Neural cell (in vitro differentiated cells): Measurements from ENCODE around the gene CCDC154. TPM values are rescaled to one million over a fixed set of nuclear protein-coding genes. Genes with fewer than 3 reads are reported as not detected.

ENCODE experiments used
- H2AFZ ChIP-seq: fragments of 200-600, 300-800 bp; sonication (generic), shearing (Covaris generic); 2 replicates; pipeline ENCODE4 v1.6.0; 2014; ENCODE audit warnings: low read depth, mild to moderate bottlenecking, antibody characterized with exemption, low read length, moderate library complexity
- H3F3A ChIP-seq: fragments of 200-600 bp; shearing (Covaris generic); 2 replicates; pipeline ENCODE4 v1.6.1; 2016; ENCODE audit warnings: mild to moderate bottlenecking, moderate library complexity, mixed read lengths, antibody characterized with exemption, low read length; ENCODE audit not compliant: insufficient read depth, poor library complexity, severe bottlenecking
- H3K27ac ChIP-seq: fragments of 200-600, 300-800 bp; sonication (generic), shearing (Covaris generic); 2 replicates; pipeline ENCODE4 v1.5.1; 2014; ENCODE audit warnings: mild to moderate bottlenecking, low read length, moderate library complexity
- H3K27me3 ChIP-seq: fragments of 300-800, 200-600 bp; sonication (generic), shearing (Covaris generic); 2 replicates; pipeline ENCODE4 v1.6.0; 2014; ENCODE audit warnings: mild to moderate bottlenecking, low read depth, low read length, moderate library complexity; ENCODE audit not compliant: insufficient read depth
- H3K36me3 ChIP-seq: fragments of 300-800, 200-600 bp; sonication (generic), shearing (Covaris generic); 2 replicates; pipeline ENCODE4 v1.5.1; 2014; ENCODE audit warnings: mild to moderate bottlenecking, antibody characterized with exemption, low read length, moderate library complexity; ENCODE audit not compliant: insufficient read depth
- H3K4me2 ChIP-seq: fragments of 300-800, 200-600 bp; sonication (generic), shearing (Covaris generic); 2 replicates; pipeline ENCODE4 v1.6.0; 2014; ENCODE audit warnings: mild to moderate bottlenecking, low read length
- H3K4me3 ChIP-seq: fragments of 300-800, 200-600 bp; sonication (generic), shearing (Covaris generic); 2 replicates; pipeline ENCODE4 v1.5.1; 2014; ENCODE audit warnings: mild to moderate bottlenecking, low read length, moderate library complexity
- H3K79me2 ChIP-seq: fragments of 200-600 bp; shearing (Covaris generic); replicated peaks from 2 replicates; pipeline ENCODE4 v1.6.0; 2014; ENCODE audit warnings: mild to moderate bottlenecking, low read length, moderate library complexity; ENCODE audit not compliant: insufficient read depth
- H3K9ac ChIP-seq: fragments of 300-800, 200-600 bp; sonication (generic), shearing (Covaris generic); 2 replicates; pipeline ENCODE4 v1.6.1; 2016; ENCODE audit warnings: mild to moderate bottlenecking, low read length, mixed read lengths
- H3K9me2 ChIP-seq: fragments of 200-600 bp; shearing (Covaris generic); 2 replicates; pipeline ENCODE4 v1.6.1; 2016; ENCODE audit warnings: mild to moderate bottlenecking, low read length, mixed read lengths; ENCODE audit not compliant: insufficient read depth
- H3K9me3 ChIP-seq: fragments of 200-600, 300-800 bp; sonication (generic), shearing (Covaris generic); 2 replicates; pipeline ENCODE4 v1.6.1; 2016; ENCODE audit warnings: mild to moderate bottlenecking, mixed run types, low read length, moderate library complexity, mixed read lengths
- H4K20me1 ChIP-seq: fragments of 200-600 bp; shearing (Covaris generic); 2 replicates; pipeline ENCODE4 v1.6.1; 2016; ENCODE audit warnings: mild to moderate bottlenecking, mixed run types; ENCODE audit not compliant: insufficient read depth
- CTCF ChIP-seq: fragments of 450-650 bp; IDR thresholded peaks from 2 replicates; pipeline ENCODE4 v1.5.1; 2014; ENCODE audit warnings: antibody characterized with exemption, mild to moderate bottlenecking, moderate library complexity; ENCODE audit not compliant: poor library complexity, severe bottlenecking
- EP300 ChIP-seq: fragments of 450-650 bp; conservative IDR thresholded peaks from 2 replicates; pipeline ENCODE4 v1.6.1; 2014; ENCODE audit warnings: antibody characterized with exemption, mild to moderate bottlenecking, moderate library complexity; ENCODE audit not compliant: poor library complexity, severe bottlenecking
- EZH2 ChIP-seq: fragments of 200-600, 300-800 bp; shearing (Covaris generic), sonication (generic); IDR thresholded peaks from 2 replicates; pipeline ENCODE4 v1.6.1; 2014; ENCODE audit warnings: antibody characterized with exemption, low read length, borderline replicate concordance, mild to moderate bottlenecking; ENCODE audit not compliant: insufficient read depth, poor library complexity, severe bottlenecking
- MXI1 ChIP-seq: fragments of 450-650 bp; conservative IDR thresholded peaks from 2 replicates; pipeline ENCODE4 v1.6.1; 2014; ENCODE audit warnings: antibody characterized with exemption, mild to moderate bottlenecking; ENCODE audit not compliant: poor library complexity, severe bottlenecking
- POLR2AphosphoS5 ChIP-seq: IDR thresholded peaks from 2 replicates; pipeline ENCODE4 v1.6.1; 2012
- RAD21 ChIP-seq: fragments of 450-650 bp; conservative IDR thresholded peaks from 2 replicates; pipeline ENCODE4 v1.6.1; 2014; ENCODE audit warnings: antibody characterized with exemption, mild to moderate bottlenecking, moderate library complexity
- REST ChIP-seq: IDR thresholded peaks from 2 replicates; pipeline ENCODE4 v1.6.1; 2012; ENCODE audit warnings: borderline replicate concordance
- SMC3 ChIP-seq: fragments of 450-650 bp; conservative IDR thresholded peaks from 2 replicates; pipeline ENCODE4 v1.6.1; 2014; ENCODE audit warnings: antibody characterized with exemption, mild to moderate bottlenecking, moderate library complexity; ENCODE audit not compliant: poor library complexity
- TAF1 ChIP-seq: IDR thresholded peaks from 2 replicates; pipeline ENCODE4 v1.6.1; 2012; ENCODE audit warnings: low read depth
- polyA plus RNA-seq: library from polyadenylated mRNA; depleted of rRNA; stranded (reverse); fragments of >200 nt; gene quantifications from 2 replicates; pipeline ENCODE4 v1.2.3, GENCODE V29; 2014

The CCDC154 gene
- polyA plus RNA-seq, 1 donor from 2014 or later = 3.3 TPM

- H3K36me3 ChIP-seq = no peaks in the 10 kb centered on the region
Measured at GRCh38 chr16:1450218-1450617, 5.9 kb upstream of the CCDC154 start.

GRCh38 chr16:1449201-1449788 lies 4.9 kb upstream of the CCDC154 start:
- H3K9me2 ChIP-seq = no peaks in the 10 kb centered on the region
- H3K9ac ChIP-seq = no peak overlapping the region
- H3K27me3 ChIP-seq = no peaks in the 10 kb centered on the region
- no peak overlapping the region for H3K27ac ChIP-seq
- H2AFZ ChIP-seq = no peak overlapping the region
- H3K9me3 ChIP-seq = no peaks in the 10 kb centered on the region
- H3K36me3 ChIP-seq = no peaks in the 10 kb centered on the region
- H3K79me2 ChIP-seq = no peaks in the 10 kb centered on the region
- H3K4me2 ChIP-seq = no peak overlapping the region
- no peaks in the 10 kb centered on the region for H3F3A ChIP-seq
- no peaks in the 10 kb centered on the region for H4K20me1 ChIP-seq
- H3K4me3 ChIP-seq = no peak overlapping the region
- TF ChIP-seq POLR2AphosphoS5 (no peak), EZH2 (no peak), MXI1 (no peak), RAD21 (no peak), TAF1 (no peak), SMC3 (no peak), EP300 (no peak), REST (no peak)

More at GRCh38 chr16:1450218-1450617, 5.9 kb upstream of the CCDC154 start:
- Histone ChIP-seq H3K9ac (no peak overlapping the region), H3K4me2 (no peak overlapping the region), H3K27ac (no peak overlapping the region), H4K20me1 (no peaks in the 10 kb centered on the region), H3F3A (no peaks in the 10 kb centered on the region), H3K9me3 (no peaks in the 10 kb centered on the region), H3K4me3 (no peak overlapping the region), H3K79me2 (no peaks in the 10 kb centered on the region), H3K9me2 (no peaks in the 10 kb centered on the region), H3K27me3 (no peaks in the 10 kb centered on the region), H2AFZ (no peak overlapping the region)
- TF ChIP-seq EZH2 = no peak
- TF ChIP-seq CTCF = no peak
- TF ChIP-seq POLR2AphosphoS5 = no peak
- no peak for TF ChIP-seq REST
- TF ChIP-seq RAD21 = no peak
